Mucosa of descending colon (tissue), 3 donors: ENCODE measurements around the gene ZNF22. TPM values are rescaled to one million over a fixed set of nuclear protein-coding genes. Genes with fewer than 3 reads are reported as not detected.

Source experiments
- ATAC-seq: fragments of 200-7000 bp; cut with Tn5 transposase; one replicate; pipeline ENCODE4 v1.9.1; 2020; ENCODE audit warnings: mild to moderate bottlenecking, moderate library complexity
- DNase-seq, 3 donors: peaks; one replicate each; pipeline ENCODE4 v3.0.0-alpha.2; 2020
- H3K36me3 ChIP-seq: fragments of 200-600 bp; one replicate; pipeline ENCODE4 v1.8.0; 2021; ENCODE audit warnings: low read depth, mild to moderate bottlenecking
- H3K4me1 ChIP-seq: fragments of 200-600 bp; one replicate; pipeline ENCODE4 v1.8.0; 2021; ENCODE audit warnings: low read depth, mild to moderate bottlenecking
- H3K4me3 ChIP-seq: fragments of 200-600 bp; one replicate; pipeline ENCODE4 v1.8.0; 2021; ENCODE audit warnings: mild to moderate bottlenecking
- H3K9me3 ChIP-seq: fragments of 200-600 bp; one replicate; pipeline ENCODE4 v1.8.0; 2021; ENCODE audit warnings: mild to moderate bottlenecking
- CTCF ChIP-seq: fragments of 200-600 bp; IDR thresholded peaks from one replicate; pipeline ENCODE4 v1.8.0; 2022; ENCODE audit warnings: antibody characterized with exemption, mild to moderate bottlenecking
- intact Hi-C, 2 donors: fragments of 100-400 bp; cut with DNase I in 1 of 2; cut with micrococcal nuclease in 1 of 2; formaldehyde crosslinking; loops; one replicate each; pipeline versions ENCODE4 v1.11.0 to v1.11.1; 2022; cut with DNase I, micrococcal nuclease
- total RNA-seq, 3 donors: library from RNA; stranded (reverse); fragmentation: NEBNext Ultra II Directional in 2 of 3; extraction: Animal tissue kit (Norgen Biotek cat#: 25700) in 2 of 3; gene quantifications; one replicate each; pipeline versions ENCODE4 v1.2.1 to v1.2.4, GENCODE V29; 2021 to 2023
- donor health status: DM: no; HTN: no; CAD: no; lungs with moderate emphysema.
- donor health status: DM: no; HTN: no; CAD: no.
- donor health status: DM: no; HTN: yes; CAD: no.

ZNF22 gene
- total RNA-seq, 3 donors from 2014 or later = 14.6 to 17.7 (median 15.5) TPM

GRCh38 chr10:44970812-44971395 is 29.8 kb upstream of the ZNF22 start:
- no peak for DNase-seq
- H3K4me1 ChIP-seq = peaks cover 17% of the 10 kb centered on the region
- no peak overlapping the region for H3K4me3 ChIP-seq
- no peaks in the 10 kb centered on the region for H3K36me3 ChIP-seq
- intact Hi-C loops = no loop called here
- no peak for TF ChIP-seq CTCF
- no peak for ATAC-seq
- no peaks in the 10 kb centered on the region for H3K9me3 ChIP-seq

- TF ChIP-seq CTCF = no peak
- intact Hi-C loops = no loop called here
Measured at GRCh38 chr10:44971434-44971833, 29.3 kb upstream of the ZNF22 start.

GRCh38 chr10:44971935-44972757 is 28.6 kb upstream of the ZNF22 start:
- Histone ChIP-seq H3K36me3 (no peaks in the 10 kb centered on the region), H3K4me1 (peaks cover 15% of the 10 kb centered on the region), H3K9me3 (no peaks in the 10 kb centered on the region), H3K4me3 (no peak overlapping the region)
- intact Hi-C loops = no loop called here
- ATAC-seq (no peak), DNase-seq (no peak)
- no peak for TF ChIP-seq CTCF

More at GRCh38 chr10:44971434-44971833, 29.3 kb upstream of the ZNF22 start:
- no peak for ATAC-seq
- DNase-seq = no peak
- H3K36me3 ChIP-seq = no peaks in the 10 kb centered on the region
- no peak overlapping the region for H3K4me3 ChIP-seq
- H3K4me1 ChIP-seq = peaks cover 15% of the 10 kb centered on the region
- no peaks in the 10 kb centered on the region for H3K9me3 ChIP-seq

- intact Hi-C loops = no loop called here
- ATAC-seq = no peak
- H3K36me3 ChIP-seq = no peaks in the 10 kb centered on the region
- H3K4me3 ChIP-seq = no peak overlapping the region
- no peak for DNase-seq
- TF ChIP-seq CTCF = no peak
- no peaks in the 10 kb centered on the region for H3K9me3 ChIP-seq
- H3K4me1 ChIP-seq = peaks cover 15% of the 10 kb centered on the region
Measured at GRCh38 chr10:44972874-44973306, 27.8 kb upstream of the ZNF22 start.

GRCh38 chr10:44973323-44974081 is 27.2 kb upstream of the ZNF22 start:
- intact Hi-C loops = loop anchor here in 1 of 2 donors (2.0 kb wide), 1 partner anchor 41 kb away; no protein-coding TSS in a partner anchor
- no peak for DNase-seq

More at GRCh38 chr10:44973323-44974081, 27.2 kb upstream of the ZNF22 start:
- Histone ChIP-seq H3K4me1 (peaks cover 21% of the 10 kb centered on the region), H3K36me3 (no peaks in the 10 kb centered on the region), H3K4me3 (no peak overlapping the region), H3K9me3 (no peaks in the 10 kb centered on the region)
- no peak for TF ChIP-seq CTCF
- no peak for ATAC-seq
